Kidney (tissue), 11 donors: ENCODE measurements around the gene SMPD4. TPM values are rescaled to one million over a fixed set of nuclear protein-coding genes. Genes with fewer than 3 reads are reported as not detected.
"Not testable (repeated sequence)": the region's sequence is repeated elsewhere in the genome, so short reads cannot be mapped to it uniquely, and the experiment has no call there.

Experiments used
- DNase-seq, 5 donors: peaks; one replicate each; pipeline ENCODE4 v3.0.0-alpha.2; 2013 to 2020
- FAIRE-seq: peaks from 2 replicates; lab custom pipeline; 2012; peaks lifted over from hg19 to GRCh38; lab: Jason Lieb, UNC
- H3K27ac ChIP-seq, 2 donors: one replicate each; pipeline ENCODE4 v1.7.0; 2013; ENCODE audit warnings: low read depth in 2 of 2, low read length in 2 of 2, inconsistent platforms in 1 of 2
- H3K27me3 ChIP-seq: one replicate; pipeline ENCODE4 v1.7.1; 2013; ENCODE audit warnings: low read length, inconsistent platforms; ENCODE audit not compliant: control insufficient read depth, insufficient read depth
- H3K36me3 ChIP-seq, 3 donors: one replicate each; pipeline versions ENCODE4 v1.7.0 to v1.7.1; 2013; ENCODE audit warnings: low read length in 3 of 3, control low read depth in 1 of 3, inconsistent platforms in 1 of 3; ENCODE audit not compliant: insufficient read depth in 3 of 3, control insufficient read depth in 2 of 3
- H3K4me1 ChIP-seq, 3 donors: one replicate each; pipeline versions ENCODE4 v1.7.0 to v1.7.1; 2013; ENCODE audit warnings: low read length in 3 of 3, inconsistent platforms in 1 of 3, low read depth in 1 of 3; ENCODE audit not compliant: control insufficient read depth in 2 of 3, insufficient read depth in 2 of 3
- H3K4me3 ChIP-seq, 3 donors: one replicate each; pipeline versions ENCODE4 v1.7.0 to v1.8.1; 2013; ENCODE audit warnings: low read length in 3 of 3, control low read depth in 1 of 3, inconsistent platforms in 1 of 3
- H3K9ac ChIP-seq, 3 donors: one replicate each; pipeline versions ENCODE4 v1.7.0 to v1.7.1; 2013; ENCODE audit warnings: low read length in 3 of 3, control low read depth in 1 of 3, inconsistent platforms in 1 of 3
- H3K9me3 ChIP-seq, 3 donors: one replicate each; pipeline versions ENCODE4 v1.7.0 to v1.7.1; 2013; ENCODE audit warnings: low read length in 3 of 3, control low read depth in 1 of 3, inconsistent platforms in 1 of 3; ENCODE audit not compliant: control insufficient read depth in 2 of 3, insufficient read depth in 1 of 3
- intact Hi-C: fragments of 100-400 bp; cut with DNase I; formaldehyde crosslinking; loops from one replicate; pipeline ENCODE4 v1.11.1; 2022
- polyA plus RNA-seq: library from polyadenylated mRNA; stranded (reverse); fragments of 350-450 nt; fragmentation: Illumina TruSeq; extraction: RNeasy Lipid Tissue Mini Kit (QIAGEN cat#74804); gene quantifications from one replicate; pipeline ENCODE4 v1.2.3, GENCODE V29; 2014; ENCODE audit warnings: low read depth, low replicate concordance; ENCODE audit not compliant: insufficient read depth
- total RNA-seq: library from RNA; stranded (reverse); fragmentation: NEBNext Ultra II Directional; extraction: Animal tissue kit (Norgen Biotek cat#: 25700); gene quantifications from one replicate; pipeline ENCODE4 v1.2.1, GENCODE V29; 2021
- donor health status: control.
- donor health status: control.
- donor health status: DM: yes; HTN: yes; CAD: no.
- donor health status: Normal renal cell carcinoma (clear cell type).

Gene SMPD4
- total and polyA plus RNA-seq, 2 donors from 2014 or later, result 21.6 to 41.1 TPM

DNA sequence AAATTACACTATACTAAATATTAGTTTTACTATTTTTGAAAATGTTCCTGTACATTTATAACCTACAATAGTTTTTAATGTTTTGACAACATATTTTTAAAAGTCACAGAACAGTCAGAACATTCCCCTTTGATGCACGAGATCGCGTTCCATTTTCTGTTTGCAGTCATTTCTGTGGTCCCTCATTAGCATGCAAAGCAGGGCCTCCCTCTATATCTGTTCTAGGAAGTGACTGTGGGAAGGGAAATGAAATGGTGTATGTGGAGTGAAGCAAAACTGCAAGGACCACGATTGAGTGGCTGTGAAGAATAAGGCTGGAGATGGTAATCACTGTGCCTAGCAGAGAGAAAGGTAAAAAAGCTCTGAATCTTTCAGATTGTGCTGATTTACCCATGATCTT is 41.1 kb upstream of the SMPD4 start:
- H3K4me3 ChIP-seq, intact Hi-C loops, H3K9me3 ChIP-seq, H3K27me3 ChIP-seq, H3K9ac ChIP-seq, H3K36me3 ChIP-seq, H3K27ac ChIP-seq, FAIRE-seq, DNase-seq, H3K4me1 ChIP-seq: not testable (repeated sequence)

GRCh38 chr2:130220505-130220904 is 39.1 kb upstream of the SMPD4 start:
- H3K9ac ChIP-seq, H3K36me3 ChIP-seq, intact Hi-C loops, DNase-seq, H3K4me3 ChIP-seq, FAIRE-seq, H3K27ac ChIP-seq, H3K9me3 ChIP-seq, H3K4me1 ChIP-seq, H3K27me3 ChIP-seq: not testable (repeated sequence)

GRCh38 chr2:130219147-130219546 is 37.7 kb upstream of the SMPD4 start:
- H3K27ac ChIP-seq, FAIRE-seq, H3K36me3 ChIP-seq, H3K9ac ChIP-seq, DNase-seq, H3K4me1 ChIP-seq, H3K27me3 ChIP-seq, H3K4me3 ChIP-seq, H3K9me3 ChIP-seq, intact Hi-C loops: not testable (repeated sequence)

DNA sequence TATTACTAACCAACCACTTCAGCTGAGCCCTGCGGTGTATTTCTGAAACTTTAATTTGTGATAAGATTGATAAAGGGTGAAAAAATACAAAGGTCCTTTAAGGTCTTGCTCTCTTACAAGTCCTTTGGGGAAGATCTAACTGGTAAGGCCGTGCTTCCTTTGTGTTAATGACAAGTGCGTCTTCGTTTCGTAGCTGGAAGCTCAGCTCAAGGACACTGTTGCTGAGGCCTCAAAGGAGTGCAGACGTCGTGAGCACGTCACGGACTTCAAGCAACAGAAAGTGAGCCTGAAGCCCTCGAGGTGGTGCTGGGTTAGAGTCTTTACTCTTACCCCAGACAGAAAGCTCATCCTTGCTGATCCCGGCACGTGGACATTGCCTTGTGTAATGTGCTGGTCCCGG is 25.6 kb upstream of the SMPD4 start:
- H3K27ac ChIP-seq, H3K9me3 ChIP-seq, H3K4me3 ChIP-seq, DNase-seq, H3K9ac ChIP-seq, H3K36me3 ChIP-seq, FAIRE-seq, H3K4me1 ChIP-seq, H3K27me3 ChIP-seq, intact Hi-C loops: not testable (repeated sequence)

DNA sequence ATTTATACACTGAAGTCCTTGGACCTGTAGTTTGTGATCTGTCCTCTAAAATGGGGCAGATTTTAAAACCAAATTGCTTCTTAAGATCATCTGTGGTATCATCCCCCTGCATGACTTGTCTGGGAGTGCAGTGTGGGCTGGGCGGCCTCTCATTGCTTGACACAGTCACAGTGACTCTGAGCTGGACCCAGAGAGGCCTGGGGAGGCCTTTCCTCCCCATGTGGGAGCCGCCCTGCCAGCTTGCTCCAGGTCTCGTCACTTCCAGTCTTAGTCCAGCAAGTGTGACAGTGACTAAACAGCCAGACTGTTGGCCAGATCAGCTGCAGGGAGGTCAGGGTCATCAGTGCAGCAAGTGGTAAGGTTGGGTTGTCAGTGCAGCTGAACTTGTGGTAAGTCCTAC is 21.7 kb upstream of the SMPD4 start:
- DNase-seq, H3K4me3 ChIP-seq, H3K27me3 ChIP-seq: not testable (repeated sequence)

DNA sequence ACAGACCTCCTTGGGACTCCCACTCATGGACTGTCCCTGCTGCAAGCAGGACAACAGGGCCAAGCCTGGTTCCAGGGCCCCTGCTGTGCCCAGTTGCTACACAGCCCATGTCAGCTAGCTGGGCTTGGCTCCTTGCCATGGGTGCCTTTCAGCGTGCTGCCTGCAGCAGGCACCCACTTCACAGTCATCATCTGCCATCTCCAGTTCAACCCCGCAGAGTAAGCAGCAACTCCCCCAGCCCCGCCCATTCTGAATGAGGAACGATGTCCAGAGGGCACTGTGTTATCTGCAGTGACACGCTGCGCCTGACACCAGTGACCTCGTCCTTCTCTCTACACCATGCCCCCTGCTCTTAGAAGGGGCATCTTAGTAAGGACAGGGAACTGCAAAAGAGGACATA is 21.1 kb upstream of the SMPD4 start:
- intact Hi-C loops, H3K27me3 ChIP-seq, FAIRE-seq, H3K4me1 ChIP-seq, H3K36me3 ChIP-seq, H3K9ac ChIP-seq, H3K9me3 ChIP-seq, DNase-seq, H3K27ac ChIP-seq, H3K4me3 ChIP-seq: not testable (repeated sequence)

More for the DNA sequence above, 21.7 kb upstream of the SMPD4 start:
- intact Hi-C loops, FAIRE-seq, H3K9ac ChIP-seq, H3K9me3 ChIP-seq, H3K27ac ChIP-seq, H3K36me3 ChIP-seq, H3K4me1 ChIP-seq: not testable (repeated sequence)
